Central memory CD8-positive, alpha-beta T cell (primary cell): Measurements from ENCODE around the gene KRTAP10-1.

ENCODE experiments used
- ATAC-seq: fragments of 150-1000 bp; cut with Tn5 transposase; replicated peaks from 2 replicates; pipeline ENCODE4 v1.10.0; 2022; ENCODE audit warnings: mild to moderate bottlenecking, moderate FRiP score, moderate number of reproducible peaks; ENCODE audit not compliant: poor library complexity, severe bottlenecking; ENCODE audit errors: extremely low read depth
- DNase-seq, 2 donors: peaks; one replicate each; pipeline ENCODE4 v3.0.0; 2021; ENCODE audit warnings: low spot score in 2 of 2
- H3K27ac Mint-ChIP-seq: one replicate; pipeline ENCODE4 v1.8.0; 2022; ENCODE audit warnings: low read depth, mild to moderate bottlenecking, moderate library complexity, mixed read lengths
- H3K27me3 Mint-ChIP-seq: one replicate; pipeline ENCODE4 v1.8.0; 2022; ENCODE audit warnings: mixed read lengths
- H3K36me3 Mint-ChIP-seq: one replicate; pipeline ENCODE4 v1.8.0; 2022; ENCODE audit warnings: mild to moderate bottlenecking, moderate library complexity, mixed read lengths; ENCODE audit not compliant: insufficient read depth
- H3K4me1 Mint-ChIP-seq: one replicate; pipeline ENCODE4 v1.8.0; 2022; ENCODE audit warnings: mixed read lengths
- H3K4me3 Mint-ChIP-seq: one replicate; pipeline ENCODE4 v1.8.0; 2022; ENCODE audit warnings: mild to moderate bottlenecking, moderate library complexity, mixed read lengths
- H3K9me3 Mint-ChIP-seq: one replicate; pipeline ENCODE4 v1.8.0; 2022; ENCODE audit warnings: mixed read lengths

The KRTAP10-1 gene

GRCh38 chr21:44502171-44502958, 37.6 kb downstream of the KRTAP10-1 start:
- Mint-ChIP-seq H3K4me1 (no peaks in the 10 kb centered on the region), H3K27me3 (peaks cover 14% of the 10 kb centered on the region), H3K9me3 (no peaks in the 10 kb centered on the region), H3K27ac (no peak overlapping the region), H3K4me3 (no peak overlapping the region), H3K36me3 (no peaks in the 10 kb centered on the region)
- ATAC-seq (no peak), DNase-seq (no peak)

- H3K4me3 Mint-ChIP-seq: no peak overlapping the region
- ATAC-seq: no peak
- peaks cover 37% of the 10 kb centered on the region for H3K27me3 Mint-ChIP-seq
- H3K9me3 Mint-ChIP-seq: no peaks in the 10 kb centered on the region
- DNase-seq: no peak
- no peak overlapping the region for H3K27ac Mint-ChIP-seq
- H3K4me1 Mint-ChIP-seq: no peaks in the 10 kb centered on the region
- peaks cover 2% of the 10 kb centered on the region for H3K36me3 Mint-ChIP-seq
Measured at GRCh38 chr21:44500111-44500510, 39.9 kb downstream of the KRTAP10-1 start.

GRCh38 chr21:44499631-44500030, 40.4 kb downstream of the KRTAP10-1 start:
- Mint-ChIP-seq H3K27me3 (peaks cover 39% of the 10 kb centered on the region), H3K4me3 (no peak overlapping the region), H3K36me3 (peaks cover 2% of the 10 kb centered on the region)

GRCh38 chr21:44499211-44499560, 40.8 kb downstream of the KRTAP10-1 start:
- no peak for ATAC-seq
- Mint-ChIP-seq H3K4me3 (no peak overlapping the region), H3K36me3 (peaks cover 2% of the 10 kb centered on the region), H3K9me3 (no peaks in the 10 kb centered on the region), H3K4me1 (no peaks in the 10 kb centered on the region), H3K27ac (no peak overlapping the region), H3K27me3 (peaks cover 39% of the 10 kb centered on the region)
- DNase-seq: no peak

More at GRCh38 chr21:44499631-44500030, 40.4 kb downstream of the KRTAP10-1 start:
- Mint-ChIP-seq H3K4me1 (no peaks in the 10 kb centered on the region), H3K9me3 (no peaks in the 10 kb centered on the region), H3K27ac (no peak overlapping the region)
- no peak for ATAC-seq
- DNase-seq: no peak

- DNase-seq (no peak), ATAC-seq (no peak)
- no peaks in the 10 kb centered on the region for H3K9me3 Mint-ChIP-seq
- H3K36me3 Mint-ChIP-seq: peaks cover 2% of the 10 kb centered on the region
- no peak overlapping the region for H3K4me3 Mint-ChIP-seq
- no peak overlapping the region for H3K27ac Mint-ChIP-seq
- peaks cover 39% of the 10 kb centered on the region for H3K27me3 Mint-ChIP-seq
- H3K4me1 Mint-ChIP-seq: no peaks in the 10 kb centered on the region
Measured at GRCh38 chr21:44498280-44499210, 41.5 kb downstream of the KRTAP10-1 start.

- Mint-ChIP-seq H3K36me3 (peaks cover 2% of the 10 kb centered on the region), H3K4me3 (no peak overlapping the region), H3K4me1 (no peaks in the 10 kb centered on the region), H3K9me3 (peaks cover 7% of the 10 kb centered on the region), H3K27ac (no peak overlapping the region), H3K27me3 (peaks cover 48% of the 10 kb centered on the region)
- ATAC-seq (no peak), DNase-seq (no peak)
Measured at GRCh38 chr21:44497703-44498126, 42.3 kb downstream of the KRTAP10-1 start.

GRCh38 chr21:44496564-44497550, 43.1 kb downstream of the KRTAP10-1 start:
- DNase-seq (no peak), ATAC-seq (no peak)
- Mint-ChIP-seq H3K4me1 (no peaks in the 10 kb centered on the region), H3K9me3 (peaks cover 9% of the 10 kb centered on the region), H3K4me3 (no peak overlapping the region), H3K27ac (no peak overlapping the region), H3K27me3 (peaks cover 56% of the 10 kb centered on the region), H3K36me3 (peaks cover 2% of the 10 kb centered on the region)

GRCh38 chr21:44495611-44496563, 44.1 kb downstream of the KRTAP10-1 start:
- Mint-ChIP-seq H3K9me3 (peaks cover 9% of the 10 kb centered on the region), H3K4me1 (no peaks in the 10 kb centered on the region), H3K27ac (no peak overlapping the region), H3K4me3 (no peak overlapping the region), H3K27me3 (peaks cover 61% of the 10 kb centered on the region), H3K36me3 (peaks cover 2% of the 10 kb centered on the region)
- no peak for ATAC-seq
- no peak for DNase-seq

GRCh38 chr21:44494956-44495355, 45.0 kb downstream of the KRTAP10-1 start:
- Mint-ChIP-seq H3K36me3 (peaks cover 4% of the 10 kb centered on the region), H3K27ac (no peak overlapping the region), H3K4me1 (no peaks in the 10 kb centered on the region), H3K9me3 (peaks cover 9% of the 10 kb centered on the region), H3K4me3 (no peak overlapping the region), H3K27me3 (peaks cover 68% of the 10 kb centered on the region)
- ATAC-seq (no peak), DNase-seq (no peak)

- no peak overlapping the region for H3K4me3 Mint-ChIP-seq
- ATAC-seq (no peak), DNase-seq (no peak)
- peaks cover 72% of the 10 kb centered on the region for H3K27me3 Mint-ChIP-seq
- peaks cover 4% of the 10 kb centered on the region for H3K36me3 Mint-ChIP-seq
- peaks cover 9% of the 10 kb centered on the region for H3K9me3 Mint-ChIP-seq
- H3K4me1 Mint-ChIP-seq: no peaks in the 10 kb centered on the region
- H3K27ac Mint-ChIP-seq: no peak overlapping the region
Measured at GRCh38 chr21:44494418-44494817, 45.6 kb downstream of the KRTAP10-1 start.

GRCh38 chr21:44492567-44493385, 47.2 kb downstream of the KRTAP10-1 start:
- no peak overlapping the region for H3K4me3 Mint-ChIP-seq
- DNase-seq (no peak), ATAC-seq (no peak)
- no peaks in the 10 kb centered on the region for H3K4me1 Mint-ChIP-seq
- H3K27ac Mint-ChIP-seq: no peak overlapping the region
- peaks cover 4% of the 10 kb centered on the region for H3K36me3 Mint-ChIP-seq
- H3K9me3 Mint-ChIP-seq: peaks cover 9% of the 10 kb centered on the region
- H3K27me3 Mint-ChIP-seq: peaks cover 71% of the 10 kb centered on the region
